Naive B cell (primary cell): ENCODE measurements around the gene TEX13A. TPM values are rescaled to one million over a fixed set of nuclear protein-coding genes. Genes with fewer than 3 reads are reported as not detected.

Experiments
- ATAC-seq, 2 donors: fragments of 150-1000 bp; cut with Tn5 transposase; 2 replicates each; pipeline ENCODE4 v1.10.0; 2021; ENCODE audit warnings: low read depth in 2 of 2, mild to moderate bottlenecking in 2 of 2, moderate library complexity in 2 of 2
- DNase-seq: peaks from one replicate; pipeline ENCODE4 v3.0.0; 2022
- H3K27ac Mint-ChIP-seq, 6 donors: one replicate each; pipeline ENCODE4 v1.8.0; 2020 to 2022; ENCODE audit warnings: mild to moderate bottlenecking in 6 of 6, mixed read lengths in 6 of 6, moderate library complexity in 5 of 6, inconsistent platforms in 2 of 6
- H3K27me3 Mint-ChIP-seq, 3 donors: one replicate each; pipeline ENCODE4 v1.8.0; 2021 to 2022; ENCODE audit warnings: mixed read lengths in 3 of 3, mild to moderate bottlenecking in 1 of 3
- H3K36me3 Mint-ChIP-seq, 2 donors: one replicate each; pipeline ENCODE4 v1.8.0; 2020 to 2022; ENCODE audit warnings: mixed read lengths in 2 of 2, inconsistent platforms in 1 of 2, mild to moderate bottlenecking in 1 of 2
- H3K4me1 Mint-ChIP-seq, 3 donors: one replicate each; pipeline ENCODE4 v1.8.0; 2020 to 2022; ENCODE audit warnings: mixed read lengths in 3 of 3, inconsistent platforms in 1 of 3, mild to moderate bottlenecking in 1 of 3, moderate library complexity in 1 of 3
- H3K4me3 Mint-ChIP-seq, 8 donors: one replicate each; pipeline ENCODE4 v1.8.0; 2020 to 2022; ENCODE audit warnings: mild to moderate bottlenecking in 8 of 8, mixed read lengths in 8 of 8, moderate library complexity in 8 of 8, inconsistent platforms in 2 of 8
- H3K9me3 Mint-ChIP-seq, 7 donors: one replicate each; pipeline ENCODE4 v1.8.0; 2020 to 2022; ENCODE audit warnings: mixed read lengths in 7 of 7, mild to moderate bottlenecking in 5 of 7, inconsistent platforms in 2 of 7, moderate library complexity in 1 of 7
- polyA plus RNA-seq, 6 donors: library from polyadenylated mRNA; unstranded; fragments of 300-500 nt; fragmentation: Illumina TruSeq; gene quantifications; one replicate each; pipeline ENCODE4 v1.2.3, GENCODE V29; 2021; ENCODE audit warnings: low read depth in 6 of 6

The TEX13A gene
- polyA plus RNA-seq, 6 donors from 2014 or later: not detected

GRCh38 chrX:105219454-105220401 lies 766 bp downstream of the TEX13A start:
- peaks cover 7 to 14% (median 12%) of the 10 kb centered on the region in 7 donors for H3K9me3 Mint-ChIP-seq
- no peak for DNase-seq
- no peak for ATAC-seq
- H3K4me3 Mint-ChIP-seq: peak overlapping the region in 1 of 8 donors; percentile 21
- H3K4me1 Mint-ChIP-seq: no peaks in the 10 kb centered on the region
- H3K36me3 Mint-ChIP-seq: no peaks in the 10 kb centered on the region
- H3K27me3 Mint-ChIP-seq: no peaks in the 10 kb centered on the region
- H3K27ac Mint-ChIP-seq: peak overlapping the region in 1 of 6 donors; percentile 58

- Mint-ChIP-seq H3K27ac (no peak overlapping the region), H3K27me3 (no peaks in the 10 kb centered on the region), H3K36me3 (no peaks in the 10 kb centered on the region), H3K9me3 (peaks cover 0 to 9% (median 2%) of the 10 kb centered on the region in 7 donors), H3K4me1 (no peaks in the 10 kb centered on the region), H3K4me3 (no peak overlapping the region)
- DNase-seq (no peak), ATAC-seq (no peak)
Measured at GRCh38 chrX:105211066-105211575, 9.4 kb downstream of the TEX13A start.

- no peak for ATAC-seq
- Mint-ChIP-seq H3K36me3 (no peaks in the 10 kb centered on the region), H3K27me3 (no peaks in the 10 kb centered on the region), H3K27ac (no peak overlapping the region), H3K9me3 (peaks cover 0 to 8% (median 2%) of the 10 kb centered on the region in 7 donors), H3K4me1 (no peaks in the 10 kb centered on the region), H3K4me3 (no peak overlapping the region)
- DNase-seq: no peak
Measured at GRCh38 chrX:105210258-105210657, 10.2 kb downstream of the TEX13A start.

GRCh38 chrX:105209406-105209805 lies 11.1 kb downstream of the TEX13A start:
- Mint-ChIP-seq H3K36me3 (no peaks in the 10 kb centered on the region), H3K27me3 (no peaks in the 10 kb centered on the region), H3K4me3 (no peak overlapping the region), H3K4me1 (no peaks in the 10 kb centered on the region), H3K9me3 (peaks cover 0 to 4% (median 0%) of the 10 kb centered on the region in 7 donors), H3K27ac (no peak overlapping the region)
- no peak for ATAC-seq
- DNase-seq: no peak

GRCh38 chrX:105191878-105192277 lies 28.6 kb downstream of the TEX13A start:
- no peaks in the 10 kb centered on the region for H3K4me1 Mint-ChIP-seq
- DNase-seq: no peak

GRCh38 chrX:105190252-105190853 lies 30.1 kb downstream of the TEX13A start:
- Mint-ChIP-seq H3K27me3 (peaks cover 0 to 13% (median 0%) of the 10 kb centered on the region in 3 donors), H3K4me3 (peak overlapping the region in 1 of 8 donors; percentile 12), H3K27ac (no peak overlapping the region), H3K4me1 (no peaks in the 10 kb centered on the region), H3K9me3 (peaks cover 0 to 4% (median 0%) of the 10 kb centered on the region in 7 donors), H3K36me3 (no peaks in the 10 kb centered on the region)
- ATAC-seq (no peak), DNase-seq (peak; percentile 3)

More at GRCh38 chrX:105191878-105192277, 28.6 kb downstream of the TEX13A start:
- no peaks in the 10 kb centered on the region for H3K36me3 Mint-ChIP-seq
- H3K9me3 Mint-ChIP-seq: peaks cover 0 to 3% (median 0%) of the 10 kb centered on the region in 7 donors
- no peak overlapping the region for H3K27ac Mint-ChIP-seq
- no peak for ATAC-seq
- H3K27me3 Mint-ChIP-seq: peaks cover 0 to 13% (median 0%) of the 10 kb centered on the region in 3 donors
- H3K4me3 Mint-ChIP-seq: no peak overlapping the region

- no peaks in the 10 kb centered on the region for H3K36me3 Mint-ChIP-seq
- ATAC-seq (no peak), DNase-seq (no peak)
- H3K9me3 Mint-ChIP-seq: peaks cover 0 to 4% (median 0%) of the 10 kb centered on the region in 7 donors
- H3K4me3 Mint-ChIP-seq: no peak overlapping the region
- H3K4me1 Mint-ChIP-seq: no peaks in the 10 kb centered on the region
- peaks cover 0 to 13% (median 0%) of the 10 kb centered on the region in 3 donors for H3K27me3 Mint-ChIP-seq
- H3K27ac Mint-ChIP-seq: no peak overlapping the region
Measured at GRCh38 chrX:105189093-105189492, 31.4 kb downstream of the TEX13A start.

GRCh38 chrX:105179644-105180043 lies 40.9 kb downstream of the TEX13A start:
- Mint-ChIP-seq H3K4me3 (no peak overlapping the region), H3K36me3 (no peaks in the 10 kb centered on the region), H3K27me3 (no peaks in the 10 kb centered on the region), H3K9me3 (peaks cover 0 to 11% (median 3%) of the 10 kb centered on the region in 7 donors), H3K27ac (no peak overlapping the region), H3K4me1 (no peaks in the 10 kb centered on the region)
- no peak for ATAC-seq
- DNase-seq: no peak

- no peak for ATAC-seq
- peaks cover 0 to 7% (median 0%) of the 10 kb centered on the region in 7 donors for H3K9me3 Mint-ChIP-seq
- no peak overlapping the region for H3K27ac Mint-ChIP-seq
- no peaks in the 10 kb centered on the region for H3K36me3 Mint-ChIP-seq
- no peak for DNase-seq
- no peaks in the 10 kb centered on the region for H3K27me3 Mint-ChIP-seq
- H3K4me1 Mint-ChIP-seq: no peaks in the 10 kb centered on the region
- H3K4me3 Mint-ChIP-seq: no peak overlapping the region
Measured at GRCh38 chrX:105173071-105173470, 47.4 kb downstream of the TEX13A start.
